GM21723 (cell line): Measurements from ENCODE around the gene HOXB2.

Experiments
- ATAC-seq: cut with Tn5 transposase; IDR thresholded peaks from one replicate; pipeline ENCODE4 v1.9.1; 2021; ENCODE audit warnings: mild to moderate bottlenecking, moderate library complexity; ENCODE audit not compliant: unreplicated experiment

The HOXB2 gene

DNA sequence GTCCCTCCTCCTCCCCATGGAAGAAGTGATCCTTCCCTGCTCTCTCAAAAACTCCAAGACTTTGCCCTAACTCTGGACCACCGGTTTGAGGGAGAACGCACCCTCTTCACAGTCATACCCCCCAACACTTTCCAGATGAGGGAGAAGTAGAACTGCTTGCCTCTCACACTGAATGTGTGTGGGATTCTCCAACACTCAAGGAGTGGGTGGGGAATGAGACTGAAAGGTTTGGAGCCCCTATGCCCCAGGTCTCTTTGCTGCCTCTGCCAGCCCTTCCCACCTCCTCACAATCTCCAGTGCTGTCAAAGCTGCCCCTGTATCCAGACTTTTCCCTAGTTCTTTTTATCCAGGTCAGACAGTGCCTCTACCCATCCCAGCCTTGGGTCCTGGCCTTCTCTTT, 21.8 kb upstream of the HOXB2 start:
- ATAC-seq = no peak

DNA sequence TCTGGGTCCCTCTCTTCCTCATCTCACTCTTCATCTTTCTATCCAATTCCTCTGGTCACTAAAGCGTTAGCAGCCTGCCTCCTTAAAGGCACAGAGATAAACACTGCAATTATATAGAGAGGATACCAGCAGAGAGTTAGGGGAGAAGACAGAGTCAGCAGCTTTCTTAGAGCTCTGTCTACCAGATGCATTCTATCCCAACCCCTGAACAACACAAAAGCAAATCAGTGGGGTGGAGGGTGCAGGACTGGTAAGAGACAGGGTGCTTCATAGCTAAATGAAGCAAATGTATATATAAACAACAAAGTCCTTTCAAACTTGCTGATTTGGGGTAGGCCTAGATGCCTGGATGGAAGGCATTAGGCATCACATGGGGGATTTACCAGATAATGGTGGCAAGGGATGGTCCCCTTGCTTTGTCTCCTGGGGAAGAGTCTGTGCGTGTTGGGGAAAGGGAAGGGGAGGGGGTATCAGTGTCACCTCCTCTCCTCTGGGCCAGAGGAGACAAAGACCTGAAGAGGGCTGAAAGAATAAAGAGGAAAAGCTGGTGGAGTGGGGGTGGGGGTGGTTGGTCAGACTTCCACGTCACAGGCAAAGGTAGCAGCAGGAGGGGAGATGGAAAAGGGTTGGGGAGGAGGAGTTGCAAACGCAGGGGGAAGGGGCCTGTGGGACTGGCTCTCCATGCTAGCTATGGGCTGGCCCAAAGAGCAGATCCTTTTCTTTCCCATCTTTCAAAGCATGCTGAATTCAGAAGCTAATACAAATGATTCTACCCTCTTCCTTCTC, 21.2 kb upstream of the HOXB2 start:
- no peak for ATAC-seq

DNA sequence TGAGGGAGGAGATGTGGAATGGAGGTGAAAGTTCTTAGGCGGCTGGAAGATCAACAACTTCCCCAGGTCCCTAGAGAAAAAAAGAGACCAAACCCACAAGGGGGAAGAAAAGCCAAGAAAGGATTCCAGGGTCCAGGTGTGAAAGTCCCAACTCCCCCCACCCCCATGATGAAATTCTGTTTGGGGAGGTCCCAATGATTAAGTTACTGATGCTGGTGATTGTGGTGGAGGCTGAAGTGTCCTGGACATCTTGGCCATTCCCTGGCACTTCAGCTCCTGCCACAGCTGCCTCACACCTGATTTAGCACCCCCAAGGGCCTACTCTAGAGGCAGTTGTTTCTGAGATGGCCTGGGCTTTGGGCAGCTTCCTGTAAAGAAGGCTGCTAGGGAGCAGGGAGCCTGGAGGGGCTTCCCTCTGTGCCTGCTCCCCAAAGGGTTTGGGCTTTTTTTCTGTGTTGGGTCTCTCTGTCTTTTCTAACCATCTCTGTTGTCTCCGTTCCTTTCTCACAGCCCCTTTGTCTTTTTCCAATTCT, 20.2 kb upstream of the HOXB2 start:
- no peak for ATAC-seq

DNA sequence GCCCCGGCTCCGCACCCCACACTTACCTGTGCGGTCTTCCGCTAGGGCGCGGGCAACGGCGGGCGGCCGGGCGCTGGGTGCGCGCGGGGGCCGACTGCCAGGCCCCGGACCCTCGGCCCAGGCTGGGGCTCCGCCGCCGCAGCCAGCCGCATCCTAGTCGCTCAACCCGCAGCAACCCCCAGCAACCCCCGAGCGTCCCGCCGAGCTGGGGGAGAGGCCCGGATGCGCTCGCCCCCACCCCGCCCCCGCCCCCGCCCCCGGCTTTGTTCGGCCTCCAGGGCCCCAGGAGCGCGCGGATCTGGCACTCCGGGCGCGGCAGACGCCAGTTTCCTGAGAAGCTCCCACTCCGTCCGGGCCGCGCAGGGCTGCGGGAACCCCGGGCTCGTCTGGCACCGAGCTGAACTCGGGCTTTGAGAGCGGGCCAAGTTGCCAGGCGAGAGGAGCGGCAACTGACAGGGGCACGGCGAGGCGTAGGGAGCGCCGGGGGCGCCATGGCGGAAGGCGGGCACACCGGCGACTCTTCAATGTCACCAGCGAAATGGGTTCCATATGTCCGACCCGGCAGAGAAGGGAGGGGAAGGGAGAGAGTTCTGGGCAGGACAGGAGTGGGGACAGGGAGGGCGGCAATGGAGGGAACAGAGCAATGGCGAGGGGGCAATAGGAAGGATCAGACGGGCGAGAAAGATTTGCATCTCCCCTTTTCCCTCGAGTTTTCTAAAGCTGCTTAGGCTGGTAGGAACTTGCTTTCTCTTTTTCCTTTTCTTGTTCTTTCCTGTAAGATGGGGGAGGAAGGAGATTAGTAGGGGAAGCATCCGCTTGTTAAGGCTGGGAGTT, 19.5 kb upstream of the HOXB2 start:
- no peak for ATAC-seq

DNA sequence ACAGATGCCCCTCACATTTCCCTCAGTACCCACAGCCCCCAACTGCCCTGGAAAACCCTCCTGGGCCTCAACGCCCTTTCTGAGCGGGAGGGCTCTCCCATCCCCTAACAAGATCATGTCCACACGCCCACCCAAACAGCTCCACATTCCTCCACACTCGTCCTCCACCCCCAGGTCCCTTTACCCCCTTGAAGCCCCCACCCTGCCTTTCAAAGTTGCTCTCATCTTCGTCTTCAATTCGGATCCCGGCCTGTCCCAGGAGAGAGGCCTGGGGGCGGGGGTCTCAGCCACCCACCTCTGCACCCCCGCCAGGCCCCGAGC, 18.9 kb upstream of the HOXB2 start:
- ATAC-seq = no peak

DNA sequence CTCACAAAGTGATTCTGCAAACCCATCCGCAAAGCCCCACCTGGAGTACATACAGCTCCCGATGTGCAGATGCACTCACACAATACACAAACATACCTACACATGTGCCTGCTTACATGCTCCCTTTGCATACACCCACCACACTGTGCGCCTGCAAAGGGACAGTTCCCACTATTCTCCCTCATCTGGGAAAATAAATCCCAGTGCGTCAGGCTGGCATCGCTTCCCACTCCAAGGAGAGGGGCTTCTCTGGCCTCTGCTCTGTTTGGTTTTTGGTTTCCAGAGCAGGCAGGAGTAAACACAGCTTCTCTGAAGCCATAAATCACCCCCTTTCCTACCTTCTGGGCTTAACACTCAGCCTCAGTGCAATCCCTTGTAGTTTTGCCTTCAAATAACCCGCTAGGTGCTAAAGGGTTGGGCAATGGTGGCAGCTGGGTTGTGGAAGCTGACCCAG, 18.5 kb upstream of the HOXB2 start:
- ATAC-seq = no peak

DNA sequence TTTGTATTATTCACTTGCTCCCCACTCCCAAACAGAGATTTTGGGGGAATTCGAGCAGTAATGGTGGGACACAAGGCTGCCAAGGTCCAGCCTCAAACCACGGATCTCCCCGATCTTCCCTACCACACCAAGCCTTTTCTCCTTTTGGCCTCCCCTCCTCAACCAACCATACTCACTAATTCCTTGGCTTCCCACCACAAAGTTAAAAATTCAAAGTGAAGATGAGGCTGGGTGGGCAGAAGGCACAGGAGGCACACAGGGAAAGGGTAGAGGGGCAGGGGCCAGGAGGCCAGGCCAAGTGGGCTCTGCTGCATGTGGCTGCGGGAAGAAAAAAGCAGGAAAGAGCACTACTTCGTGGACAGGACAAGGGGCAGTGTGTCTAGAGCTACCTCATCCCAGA, 18.0 kb upstream of the HOXB2 start:
- ATAC-seq = no peak

DNA sequence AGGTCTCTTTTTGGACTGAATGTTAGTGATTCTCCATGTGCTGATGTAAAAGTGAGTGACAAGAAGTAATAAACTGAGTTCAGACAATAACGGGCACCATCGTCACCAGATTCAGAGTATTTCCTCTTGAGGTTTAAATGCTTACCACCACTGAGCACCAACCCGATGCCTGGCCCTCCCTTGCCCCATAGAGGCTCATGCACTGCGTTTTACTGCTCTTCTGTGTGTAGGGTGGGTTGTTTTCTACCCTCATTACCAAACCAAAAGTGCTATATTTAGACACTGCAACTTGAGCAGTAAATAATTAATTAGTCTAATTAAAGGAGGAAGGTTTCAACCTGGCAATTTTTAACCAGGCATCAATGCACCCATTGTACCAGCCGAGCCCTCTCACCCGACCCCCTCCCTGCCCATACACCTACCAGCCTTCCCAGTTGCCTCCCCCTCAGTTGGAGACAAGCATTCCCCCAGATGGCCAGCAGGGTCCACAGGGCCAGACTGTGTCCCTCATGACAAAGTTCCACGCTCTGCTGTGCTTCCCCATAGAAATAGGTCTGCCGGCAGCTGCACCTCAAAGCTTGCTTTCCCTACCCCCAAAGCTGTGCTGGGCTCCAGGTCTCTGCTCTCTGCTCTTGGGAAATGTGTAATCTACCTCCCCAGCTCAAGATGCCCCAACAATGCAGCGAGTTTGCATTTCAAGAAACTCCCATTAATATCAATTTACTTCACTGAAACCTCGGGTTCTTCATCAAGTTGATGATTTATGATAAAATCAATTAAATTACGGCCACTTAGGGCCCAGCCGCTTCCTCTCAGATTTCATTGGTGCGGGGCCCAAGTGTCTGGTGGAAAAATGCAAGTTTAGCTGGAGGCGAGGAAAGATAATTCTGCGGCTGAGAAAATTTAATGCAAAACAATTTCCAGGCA, 17.2 kb upstream of the HOXB2 start:
- ATAC-seq = no peak

DNA sequence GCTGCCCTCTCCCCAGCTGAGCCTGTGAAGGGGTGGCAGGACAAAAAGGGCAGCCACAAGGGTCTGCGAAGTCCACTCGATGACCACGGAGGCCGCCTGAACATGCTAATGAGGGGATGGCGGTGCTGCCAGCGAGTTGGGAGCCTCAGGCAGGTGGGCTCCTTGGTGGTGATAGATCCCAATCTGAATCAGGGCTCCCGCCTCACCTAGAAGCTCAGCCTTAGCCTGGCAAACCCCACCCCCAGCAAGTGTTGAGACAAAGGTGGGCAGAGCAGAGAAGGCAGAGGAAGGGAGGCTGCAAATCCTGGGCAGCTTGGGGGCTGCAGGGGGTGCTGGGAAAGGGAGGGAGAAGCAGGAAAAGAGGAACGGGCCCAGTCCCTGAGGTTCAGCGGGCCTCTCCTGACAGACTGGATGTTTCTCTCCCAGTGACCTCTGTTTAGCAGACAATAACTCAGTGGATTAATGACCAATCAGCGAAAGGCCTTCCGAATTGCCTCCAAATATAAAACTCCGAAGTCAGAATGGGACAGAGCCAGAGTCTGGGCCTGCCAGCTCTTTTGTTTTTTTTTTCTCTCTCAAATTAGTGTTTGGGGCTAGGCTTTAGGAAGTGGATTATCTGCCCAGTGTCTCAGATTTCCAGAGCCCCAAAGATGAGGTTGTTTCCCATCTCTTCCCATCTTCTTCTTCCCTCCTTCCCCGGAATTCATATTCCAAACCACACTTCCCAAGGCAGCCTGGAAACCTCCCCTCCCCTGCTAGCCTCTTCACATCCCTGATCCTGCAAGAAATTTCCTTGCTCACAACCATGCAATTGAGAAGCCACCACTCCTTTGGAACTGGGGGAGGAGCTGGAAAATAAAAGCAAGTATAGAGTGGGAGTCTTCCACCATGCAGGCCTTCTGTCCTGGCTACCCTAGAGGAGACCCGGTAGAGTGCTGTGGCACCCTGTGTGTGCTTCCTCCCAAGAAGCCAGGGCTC, 15.2 kb upstream of the HOXB2 start:
- ATAC-seq = no peak

DNA sequence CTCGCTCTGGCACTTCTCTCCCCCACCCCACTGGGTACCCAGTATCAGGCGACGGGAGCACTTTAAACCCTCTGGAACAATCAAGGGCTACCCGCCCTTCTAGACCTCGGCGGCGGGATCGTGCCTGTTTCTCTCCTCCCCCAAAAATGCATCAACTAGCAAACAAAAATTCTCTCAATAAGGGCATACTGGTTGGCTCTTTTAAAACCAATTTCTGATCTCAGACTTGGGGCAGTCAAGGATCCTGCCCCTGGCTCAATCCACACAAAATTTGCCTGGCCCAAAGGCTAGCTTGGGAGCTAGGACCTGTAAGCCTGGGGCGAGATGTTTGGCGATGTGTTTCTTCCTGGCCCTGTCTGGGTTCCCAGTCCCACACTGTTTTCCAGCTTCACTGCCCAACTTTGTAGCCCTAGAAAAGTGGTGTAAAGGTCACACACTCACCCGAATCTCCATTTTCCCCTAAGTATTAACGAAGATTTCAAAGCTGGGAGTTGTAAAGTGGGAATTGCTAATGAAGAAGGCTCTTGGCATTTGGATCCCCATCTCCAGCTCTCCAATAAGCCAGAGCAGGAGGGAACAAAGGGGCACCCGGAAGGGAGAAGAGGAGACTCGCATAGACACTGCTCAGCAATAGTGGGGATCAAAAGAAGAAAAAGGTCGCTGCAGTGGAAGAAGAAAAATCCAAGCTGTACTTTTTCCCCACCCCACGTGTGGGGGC, 14.4 kb upstream of the HOXB2 start:
- ATAC-seq = no peak

DNA sequence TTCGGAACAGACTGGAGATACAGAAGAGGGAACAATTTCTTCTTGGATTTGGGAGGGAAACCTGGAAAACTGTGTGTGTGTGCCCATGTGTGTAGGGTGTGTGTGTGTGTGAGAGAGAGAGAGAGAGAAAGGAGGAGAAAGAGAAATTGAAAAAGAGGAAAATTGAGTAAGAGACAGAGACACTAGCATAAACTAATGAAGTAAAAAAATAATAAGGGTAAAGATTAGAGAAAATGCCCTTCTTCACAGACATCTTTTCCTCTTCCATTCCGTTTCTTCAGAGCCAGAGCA, 13.9 kb upstream of the HOXB2 start:
- ATAC-seq = no peak

DNA sequence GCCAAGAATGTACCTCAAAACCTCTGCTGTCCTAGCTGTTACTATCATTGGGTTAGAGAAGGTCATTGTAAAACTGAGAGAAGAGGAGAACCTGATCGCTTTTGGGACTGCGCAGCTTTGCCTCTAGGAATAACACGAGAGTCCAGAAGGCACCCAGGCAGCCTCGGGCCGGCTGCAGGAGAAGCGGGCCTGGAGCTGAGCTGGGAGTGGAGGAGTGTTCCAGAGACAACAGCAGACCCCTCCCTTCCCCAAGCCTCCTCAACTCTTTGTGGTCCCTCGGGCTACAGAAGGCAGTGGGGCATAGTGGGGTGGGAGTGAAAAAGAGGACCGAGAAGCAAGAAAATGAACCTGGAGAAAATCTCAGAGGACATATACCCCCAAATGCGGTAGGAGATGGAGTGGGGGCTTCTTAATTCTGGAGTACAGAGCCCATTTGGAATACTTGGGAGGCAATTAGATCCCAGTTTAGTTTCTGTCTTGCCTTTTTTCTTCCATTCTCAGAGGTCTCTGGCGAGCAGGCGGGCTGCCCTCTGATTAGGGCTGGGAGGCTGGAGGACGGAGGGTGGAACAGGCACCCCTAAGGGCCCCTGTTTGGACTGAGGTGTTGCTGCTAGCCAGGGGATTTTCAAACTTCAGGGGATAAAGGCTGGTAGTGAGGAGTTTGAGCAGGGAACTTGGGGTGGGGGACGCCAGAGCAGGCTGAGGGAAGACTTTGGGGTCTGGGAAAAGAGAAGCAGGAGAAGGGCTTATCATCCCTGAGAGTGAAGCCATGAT, 13.3 kb upstream of the HOXB2 start:
- no peak for ATAC-seq

DNA sequence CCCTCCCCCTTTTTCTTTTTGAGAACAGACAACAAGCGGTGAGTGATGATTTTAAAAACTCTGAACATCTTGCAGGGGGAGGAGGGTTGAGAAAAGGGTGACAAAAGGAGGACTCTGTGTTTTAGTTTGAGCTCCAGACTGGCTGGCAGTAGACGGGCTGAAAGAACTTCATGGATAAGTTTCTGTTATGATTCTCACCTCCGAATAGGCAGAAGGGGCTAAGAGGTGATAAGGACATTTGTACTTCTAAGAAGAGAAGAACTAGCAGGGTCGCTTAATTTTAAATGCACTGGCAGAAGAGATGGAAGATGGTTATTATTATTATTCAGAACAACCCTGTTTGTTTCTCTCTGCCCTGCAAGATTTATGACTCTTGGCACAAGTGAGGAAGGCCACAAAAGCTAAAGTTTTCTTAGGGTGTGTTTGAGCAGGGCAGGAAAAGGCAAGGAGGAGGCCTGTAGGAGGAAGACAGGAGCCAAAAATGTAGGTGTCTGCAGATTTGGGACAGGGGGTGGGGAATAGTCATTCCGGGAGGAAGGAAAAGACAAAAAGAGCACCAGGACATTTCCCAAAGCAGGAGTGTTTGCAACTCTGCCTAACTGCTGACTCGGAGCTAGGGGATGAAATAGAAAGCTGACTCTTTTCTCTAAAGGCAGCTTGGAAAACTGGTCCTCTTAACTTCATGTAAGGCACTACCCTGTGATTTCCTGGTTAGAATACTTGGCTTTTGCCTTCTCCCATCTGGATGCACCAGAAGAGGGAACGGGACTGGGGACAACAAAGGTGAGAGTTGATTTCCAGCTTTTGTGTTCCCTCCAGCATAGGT, 11.9 kb upstream of the HOXB2 start:
- no peak for ATAC-seq

DNA sequence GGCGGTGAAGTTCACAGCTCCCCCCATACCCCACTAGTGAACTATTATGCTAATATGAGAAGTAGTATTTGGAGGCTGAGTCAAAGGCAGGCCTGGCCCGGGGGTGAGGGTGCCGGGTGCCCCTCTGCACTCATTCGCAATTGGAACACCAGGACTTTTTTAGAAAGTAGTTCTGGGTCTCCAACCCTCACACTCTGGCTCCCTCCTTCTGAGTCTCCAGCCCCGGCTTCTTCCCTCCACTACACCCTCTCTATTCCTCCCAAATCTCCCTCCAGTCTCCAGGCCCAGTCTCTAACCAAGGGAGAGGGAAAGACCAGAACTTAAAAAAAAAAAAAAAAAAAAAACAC, 11.3 kb upstream of the HOXB2 start:
- ATAC-seq = no peak

DNA sequence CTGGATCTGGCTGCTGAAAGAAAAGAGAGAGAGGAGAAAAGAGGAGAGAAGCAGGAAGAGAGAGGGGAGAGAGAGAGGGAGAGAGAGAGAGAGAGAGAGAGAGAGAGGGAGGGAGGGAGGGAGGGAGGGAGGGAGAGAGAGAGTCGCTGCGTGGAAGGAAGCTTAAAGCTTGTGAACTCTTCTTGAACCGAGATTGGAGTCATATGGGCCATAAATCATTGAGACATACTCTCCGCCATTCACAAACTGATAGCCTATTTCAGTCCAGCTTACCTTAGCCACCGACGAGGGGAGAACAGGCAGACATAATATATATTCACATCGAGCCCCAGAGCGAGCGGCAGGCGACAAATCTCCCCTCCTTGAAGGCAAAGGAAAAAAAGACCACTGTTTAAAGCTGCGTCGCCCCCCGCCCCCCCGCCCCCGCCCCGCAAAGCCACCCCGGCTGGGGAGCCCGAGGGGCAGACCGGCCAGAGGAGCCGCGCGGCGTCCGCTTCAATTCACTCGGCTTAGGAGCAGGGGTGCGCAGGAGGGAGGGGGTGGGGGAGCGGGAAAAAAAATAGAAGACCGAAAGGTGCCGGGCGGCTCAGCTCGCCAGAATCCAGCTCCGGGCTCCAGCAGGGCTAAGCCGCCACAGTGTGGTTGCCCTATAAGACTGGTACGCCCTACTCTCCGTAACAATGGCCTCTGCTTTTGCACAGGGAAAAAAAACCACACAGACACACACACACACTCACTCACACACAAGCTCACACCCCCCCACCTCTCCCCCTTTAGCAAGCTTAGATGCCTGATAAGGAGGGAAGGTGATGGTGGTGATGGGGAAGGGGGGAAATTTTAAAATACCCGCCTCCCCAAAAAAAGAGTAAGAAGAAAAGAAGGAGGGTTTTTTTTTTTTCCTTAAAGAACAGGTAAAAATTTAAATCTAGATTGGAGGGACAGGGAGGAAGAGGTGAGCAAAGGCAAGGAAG, 10.6 kb upstream of the HOXB2 start:
- no peak for ATAC-seq

DNA sequence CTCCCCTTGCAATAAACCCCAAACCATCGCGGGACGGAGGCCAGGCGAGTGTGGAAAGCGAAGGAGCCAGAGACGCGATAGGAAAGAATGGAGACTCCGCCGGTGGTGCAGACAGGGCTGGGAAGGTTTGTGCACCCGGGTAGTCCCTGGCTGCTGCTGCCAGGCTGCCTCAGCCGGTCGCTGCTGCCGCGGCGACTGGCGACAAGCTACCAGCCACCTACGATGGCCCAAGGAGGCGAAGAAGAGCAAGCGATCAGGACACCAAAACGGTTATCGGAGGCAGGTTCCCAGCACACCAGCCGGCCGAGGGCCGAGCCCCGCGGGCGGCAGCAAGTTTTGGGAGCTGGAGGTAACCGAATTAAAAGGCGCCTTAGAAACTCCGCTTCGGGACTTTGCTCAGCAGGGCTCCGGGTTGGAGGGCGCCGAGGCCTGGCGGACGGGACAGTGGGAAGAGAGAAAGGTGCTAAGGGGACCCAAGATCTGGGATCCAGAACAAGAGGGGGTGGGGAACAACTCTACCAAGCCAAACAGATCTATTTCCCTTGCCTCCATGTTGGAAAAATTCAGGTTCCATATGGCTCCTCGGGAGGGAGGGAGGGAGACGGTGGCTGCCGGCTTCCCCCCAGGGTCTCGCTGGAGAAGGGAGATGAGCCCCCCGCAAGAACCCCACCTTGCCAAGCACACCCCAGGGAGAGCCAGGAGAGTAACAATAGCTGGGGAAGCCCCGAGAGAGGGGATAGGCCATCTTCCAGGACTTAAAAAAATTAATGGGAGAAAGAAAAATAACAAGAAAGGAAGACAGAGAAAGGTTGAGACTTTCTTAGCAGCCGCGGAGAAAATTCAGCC, 9.7 kb upstream of the HOXB2 start:
- ATAC-seq = no peak
